Activated naive CD4-positive, alpha-beta T cell treated with anti-CD3 and anti-CD28 coated beads, Interleukin-2, amount 50 U/mL, for 72 hours (primary cell): ENCODE results near the gene RBFOX1. TPM values are rescaled to one million over a fixed set of nuclear protein-coding genes. Genes with fewer than 3 reads are reported as not detected.

Source experiments
- ATAC-seq, 2 donors: fragments of 150-1000 bp; cut with Tn5 transposase; 2 replicates each; pipeline ENCODE4 v1.10.0; 2021; ENCODE audit warnings: mild to moderate bottlenecking in 2 of 2, moderate library complexity in 2 of 2
- DNase-seq, 2 donors: peaks; one replicate each; pipeline ENCODE4 v3.0.0; 2021 to 2022; ENCODE audit warnings: low spot score in 2 of 2
- H3K27ac Mint-ChIP-seq, 2 donors: one replicate each; pipeline ENCODE4 v1.8.0; 2022; ENCODE audit warnings: mild to moderate bottlenecking in 2 of 2, mixed read lengths in 2 of 2
- H3K36me3 Mint-ChIP-seq, 2 donors: one replicate each; pipeline ENCODE4 v1.8.0; 2022; ENCODE audit warnings: mixed read lengths in 2 of 2
- H3K9me3 Mint-ChIP-seq, 2 donors: one replicate each; pipeline ENCODE4 v1.8.0; 2022; ENCODE audit warnings: mixed read lengths in 2 of 2
- total RNA-seq, 2 donors: library from RNA; stranded (reverse); gene quantifications; one replicate each; pipeline ENCODE4 v1.2.3, GENCODE V29; 2022

RBFOX1 gene
- total RNA-seq, 2 donors from 2014 or later, result not detected

DNA sequence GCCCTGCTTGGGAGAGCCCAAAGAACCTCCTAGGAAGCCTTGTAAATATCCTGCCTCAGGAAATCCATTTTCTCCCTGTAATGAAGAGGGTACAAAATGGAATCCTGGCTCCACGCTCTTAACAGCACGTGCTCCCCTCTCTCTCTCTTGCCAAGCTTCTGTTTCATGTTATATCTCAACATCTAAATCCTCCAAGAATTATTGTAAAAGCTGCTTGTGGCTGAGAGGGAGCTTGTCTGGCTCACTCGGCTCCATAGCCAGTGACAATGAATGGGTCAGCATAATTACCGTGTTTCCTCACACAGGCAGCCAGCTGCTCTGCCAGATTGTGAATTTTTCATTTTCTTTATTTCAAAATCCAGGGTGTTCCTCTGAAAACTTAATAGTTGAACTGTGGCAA lies 317.8 kb downstream of the RBFOX1 start:
- H3K36me3 Mint-ChIP-seq, result peaks cover 0 to 18% of the 10 kb centered on the region in 2 donors

DNA sequence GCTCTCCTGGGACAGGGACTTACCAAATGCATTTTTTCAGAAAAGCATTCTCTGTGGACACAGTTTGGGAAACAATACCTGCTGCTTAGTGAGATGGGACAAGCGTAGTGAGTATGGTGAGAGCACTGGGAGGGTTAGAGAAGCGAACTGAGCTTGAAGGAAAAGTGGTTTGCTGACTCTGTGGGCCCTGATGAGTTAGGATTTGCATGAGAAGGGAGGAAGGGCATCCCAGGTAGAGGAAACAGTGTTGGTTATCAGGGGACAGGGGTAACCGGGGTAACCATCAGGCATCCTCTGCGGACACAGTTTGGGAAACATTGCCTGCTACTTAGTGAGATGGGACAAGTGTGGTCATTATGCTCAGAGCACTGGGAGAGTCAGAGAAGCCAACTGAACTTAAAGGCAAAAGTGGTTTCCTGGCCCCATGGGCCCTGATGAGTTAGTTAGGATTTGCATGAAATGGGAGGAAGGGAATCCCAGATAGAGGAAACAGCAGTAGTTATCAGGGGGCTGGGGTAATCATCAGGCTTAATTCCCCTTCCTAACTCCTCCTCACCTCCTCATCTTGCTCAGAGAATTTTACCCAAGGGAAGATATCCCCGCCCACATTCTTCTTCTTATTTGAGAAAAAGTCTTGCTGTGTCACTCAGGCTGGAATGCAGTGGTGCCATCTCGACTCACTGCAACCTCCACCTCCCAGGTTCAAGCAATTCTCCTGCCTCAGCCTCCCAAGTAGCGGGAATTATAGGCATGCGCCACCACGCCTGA lies 319.3 kb downstream of the RBFOX1 start:
- Mint-ChIP-seq H3K36me3 (peaks cover 0 to 14% of the 10 kb centered on the region in 2 donors), H3K9me3 (peaks cover 7 to 21% of the 10 kb centered on the region in 2 donors), H3K27ac (no peak overlapping the region)
- DNase-seq (no peak), ATAC-seq (no peak)

More for the DNA sequence above, 317.8 kb downstream of the RBFOX1 start:
- Mint-ChIP-seq H3K9me3 (peaks cover 13 to 21% of the 10 kb centered on the region in 2 donors), H3K27ac (no peak overlapping the region)
- ATAC-seq (no peak), DNase-seq (no peak)

DNA sequence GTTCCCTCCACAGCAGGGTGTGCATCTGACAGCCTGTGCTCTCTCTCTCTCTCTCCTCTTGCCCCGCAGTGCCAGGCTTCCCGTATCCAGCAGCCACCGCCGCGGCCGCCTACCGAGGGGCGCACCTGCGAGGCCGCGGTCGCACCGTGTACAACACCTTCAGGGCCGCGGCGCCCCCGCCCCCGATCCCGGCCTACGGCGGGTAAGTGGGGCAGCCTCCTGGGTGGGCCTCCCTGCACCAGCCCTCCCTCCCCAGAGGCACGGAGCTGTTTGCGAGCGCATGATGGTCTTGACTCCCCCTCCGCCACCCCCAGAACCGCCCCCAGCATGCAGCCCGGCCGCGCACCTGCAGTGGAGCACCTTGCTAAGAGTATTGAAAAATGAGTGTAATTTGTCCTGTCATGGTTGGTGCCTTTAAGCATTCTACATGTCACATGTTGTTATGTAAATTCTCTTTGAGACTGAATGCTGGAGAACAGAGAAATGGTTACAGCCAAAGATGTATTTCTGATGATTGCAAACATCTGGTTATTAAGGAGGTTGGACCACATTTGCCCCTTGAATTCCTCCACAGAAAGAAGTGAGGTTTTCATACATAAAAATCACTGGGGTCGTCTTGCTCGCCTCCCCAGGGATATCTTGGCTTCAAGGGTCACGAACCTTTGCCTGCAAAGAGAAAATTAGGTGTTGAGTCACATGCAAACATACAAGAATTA lies 321.3 kb downstream of the RBFOX1 start:
- H3K27ac Mint-ChIP-seq, result no peak overlapping the region

DNA sequence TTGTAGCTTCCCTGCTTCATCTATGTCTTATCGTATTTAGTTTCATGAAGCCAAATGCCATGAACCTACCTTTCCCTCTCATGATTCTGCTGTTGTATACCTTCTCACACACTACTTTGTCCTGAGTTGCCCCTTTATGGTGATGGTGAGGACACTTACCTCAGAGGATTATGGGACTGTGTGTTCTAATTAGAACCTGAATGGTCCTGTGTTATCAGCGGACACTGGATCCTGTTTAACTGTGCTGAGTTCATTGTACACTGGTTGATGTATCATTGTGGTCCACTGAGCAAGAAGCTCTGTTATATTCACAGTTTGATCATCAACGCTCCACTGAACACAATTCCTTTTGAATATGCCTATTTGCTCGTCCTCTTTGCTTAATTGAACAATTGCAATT lies 343.0 kb downstream of the RBFOX1 start:
- H3K27ac Mint-ChIP-seq, result no peak overlapping the region
- H3K36me3 Mint-ChIP-seq, result no peaks in the 10 kb centered on the region
- no peak for ATAC-seq
- H3K9me3 Mint-ChIP-seq, result peaks cover 3 to 7% of the 10 kb centered on the region in 2 donors
- no peak for DNase-seq

More for the DNA sequence above, 321.3 kb downstream of the RBFOX1 start:
- peaks cover 0 to 12% of the 10 kb centered on the region in 2 donors for H3K36me3 Mint-ChIP-seq
- ATAC-seq (no peak), DNase-seq (no peak)
- H3K9me3 Mint-ChIP-seq, result peaks cover 4 to 18% of the 10 kb centered on the region in 2 donors

DNA sequence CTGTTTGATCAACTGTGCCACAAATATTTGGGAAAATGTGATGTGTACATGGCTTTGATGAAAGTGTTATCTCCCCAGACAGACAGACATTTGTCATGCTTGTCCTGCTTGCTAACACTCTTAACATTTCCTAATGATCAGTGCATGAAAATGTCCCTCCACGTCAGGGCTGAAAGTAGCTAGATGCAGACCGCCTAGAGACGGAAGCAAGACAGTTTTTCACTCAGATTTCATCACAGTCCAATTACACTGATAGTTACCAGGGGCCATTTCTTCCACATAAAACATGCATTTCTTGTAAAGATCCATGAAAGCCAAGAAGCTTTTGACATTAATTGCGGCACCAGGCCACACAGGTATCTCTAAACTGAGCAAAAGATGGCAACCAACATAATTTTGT lies 347.7 kb downstream of the RBFOX1 start:
- Mint-ChIP-seq H3K9me3 (peaks cover 6 to 7% of the 10 kb centered on the region in 2 donors), H3K36me3 (no peaks in the 10 kb centered on the region), H3K27ac (no peak overlapping the region)
- DNase-seq (no peak), ATAC-seq (no peak)

DNA sequence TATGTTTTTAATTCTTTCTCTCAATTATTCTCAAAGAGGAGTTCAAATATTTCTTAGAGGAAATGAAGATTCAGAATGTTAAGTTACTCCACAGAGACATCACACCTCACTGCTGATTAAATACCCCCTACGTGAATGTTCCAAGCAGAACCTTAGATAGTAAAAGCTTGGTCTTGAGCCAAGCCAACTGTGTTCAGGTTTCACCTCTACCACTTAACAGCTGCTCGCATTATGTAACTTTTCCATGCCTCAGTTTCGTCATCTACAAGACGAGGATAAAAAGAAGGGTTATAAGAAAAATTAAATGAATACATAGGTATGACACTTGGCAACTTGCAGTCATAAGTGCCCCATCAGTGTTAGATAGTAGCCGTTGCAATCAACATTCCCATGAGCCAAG lies 356.2 kb downstream of the RBFOX1 start:
- ATAC-seq, result no peak
- no peak for DNase-seq
- H3K9me3 Mint-ChIP-seq, result peaks cover 7 to 14% of the 10 kb centered on the region in 2 donors
- H3K36me3 Mint-ChIP-seq, result no peaks in the 10 kb centered on the region
- H3K27ac Mint-ChIP-seq, result no peak overlapping the region

DNA sequence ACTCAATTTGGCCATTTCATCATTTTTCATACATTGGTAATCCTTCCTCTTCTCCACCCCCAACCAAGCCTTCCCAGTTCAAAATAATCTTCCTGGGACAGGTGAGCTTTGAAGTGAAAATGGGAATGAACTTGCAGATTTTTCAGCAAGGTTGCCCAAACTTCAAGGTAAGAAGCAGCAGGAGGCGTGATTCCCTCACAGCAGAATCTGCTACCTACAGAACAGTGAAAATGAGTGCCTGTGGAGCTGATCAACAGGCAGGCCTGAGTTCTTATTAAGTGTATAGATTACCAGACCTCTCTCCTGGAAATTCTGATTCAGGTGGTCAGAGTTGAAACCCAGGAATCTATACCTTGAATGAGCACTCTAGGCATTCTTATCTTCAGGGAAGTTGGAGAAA lies 356.6 kb downstream of the RBFOX1 start:
- DNase-seq (no peak), ATAC-seq (no peak)
- Mint-ChIP-seq H3K9me3 (peaks cover 7 to 14% of the 10 kb centered on the region in 2 donors), H3K27ac (no peak overlapping the region), H3K36me3 (no peaks in the 10 kb centered on the region)

DNA sequence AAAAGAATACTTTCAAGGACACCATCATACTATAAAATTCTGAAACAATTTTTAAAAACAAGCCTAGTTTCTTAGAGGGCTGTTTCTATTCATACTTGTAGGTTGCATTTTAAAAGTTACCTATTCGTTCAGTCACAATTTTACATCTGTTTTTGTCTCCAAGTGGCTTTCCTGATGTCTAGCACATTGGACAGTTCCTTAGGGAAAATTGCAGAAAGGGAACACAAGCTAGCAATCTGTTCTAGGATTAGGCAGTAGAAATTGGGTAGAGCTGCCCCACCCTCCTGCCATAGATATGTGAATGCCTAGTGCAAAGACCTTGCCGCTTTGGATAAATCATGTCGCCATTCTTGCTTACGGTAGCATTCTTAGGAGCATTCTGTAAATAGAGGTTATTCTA lies 358.9 kb downstream of the RBFOX1 start:
- peaks cover 12 to 20% of the 10 kb centered on the region in 2 donors for H3K9me3 Mint-ChIP-seq
- ATAC-seq, result no peak
- no peak overlapping the region for H3K27ac Mint-ChIP-seq

DNA sequence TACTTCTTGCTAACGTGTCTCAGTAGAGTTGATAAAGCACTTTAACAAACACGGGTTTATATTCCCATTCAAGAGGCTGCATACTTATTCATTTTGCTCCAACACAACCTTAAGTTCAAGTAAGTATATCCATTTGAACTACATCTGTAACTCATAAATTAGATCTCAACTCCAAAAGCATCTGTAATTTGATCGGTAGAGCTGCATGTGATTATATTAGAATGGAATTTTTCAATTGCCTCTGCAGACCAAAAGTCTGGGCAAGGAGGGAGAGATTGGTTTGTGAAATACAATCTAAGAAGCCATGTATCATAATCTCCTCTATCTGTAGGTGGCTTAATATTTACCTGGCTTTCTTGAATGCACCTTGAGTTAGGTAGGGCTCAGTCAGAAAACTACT lies 371.0 kb downstream of the RBFOX1 start:
- Mint-ChIP-seq H3K36me3 (no peaks in the 10 kb centered on the region), H3K9me3 (peaks cover 14 to 19% of the 10 kb centered on the region in 2 donors), H3K27ac (no peak overlapping the region)
- ATAC-seq, result no peak
- no peak for DNase-seq

More for the DNA sequence above, 358.9 kb downstream of the RBFOX1 start:
- no peak for DNase-seq
- H3K36me3 Mint-ChIP-seq, result no peaks in the 10 kb centered on the region

DNA sequence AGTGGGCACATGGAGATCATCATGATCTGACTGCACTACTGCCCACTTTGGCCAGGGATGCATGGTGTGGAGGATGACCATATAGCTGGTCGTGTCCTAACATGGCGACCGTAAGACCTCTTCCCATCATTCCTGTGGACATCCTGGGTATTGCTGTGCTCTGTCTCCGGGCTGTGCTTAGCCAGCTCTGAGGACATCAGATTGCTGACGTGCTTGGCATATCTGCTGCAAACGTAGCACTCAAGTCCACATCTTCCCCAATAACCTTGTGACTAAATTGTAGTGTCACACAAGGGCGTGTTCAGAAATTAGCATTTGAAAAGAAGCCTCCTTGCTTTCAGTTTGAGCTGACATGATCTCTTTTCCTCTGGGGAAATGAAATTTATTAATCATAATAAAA lies 373.2 kb downstream of the RBFOX1 start:
- DNase-seq (no peak), ATAC-seq (no peak)
- Mint-ChIP-seq H3K9me3 (peaks cover 21 to 26% of the 10 kb centered on the region in 2 donors), H3K27ac (no peak overlapping the region), H3K36me3 (no peaks in the 10 kb centered on the region)

DNA sequence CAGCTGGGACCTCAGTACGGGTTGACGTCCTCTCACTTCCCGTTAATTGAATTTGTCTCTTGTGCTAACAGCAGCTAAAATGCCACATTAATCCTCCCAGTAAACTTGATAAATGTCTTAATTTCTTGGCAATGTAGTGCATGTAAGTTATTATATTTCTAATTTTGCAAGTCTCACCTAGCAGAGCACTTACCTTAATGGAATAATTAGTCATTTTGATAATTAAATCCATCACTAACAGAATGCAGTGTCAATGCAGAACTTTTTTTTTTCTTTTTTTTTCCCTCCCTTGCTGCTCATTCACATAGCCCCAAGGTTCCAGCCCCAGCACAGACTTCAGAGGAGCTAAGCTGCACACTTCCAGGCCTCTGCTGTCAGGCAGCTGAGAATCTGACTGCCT lies 376.5 kb downstream of the RBFOX1 start:
- no peak overlapping the region for H3K27ac Mint-ChIP-seq
- peaks cover 14 to 19% of the 10 kb centered on the region in 2 donors for H3K9me3 Mint-ChIP-seq
- ATAC-seq (no peak), DNase-seq (no peak)
- H3K36me3 Mint-ChIP-seq, result no peaks in the 10 kb centered on the region

DNA sequence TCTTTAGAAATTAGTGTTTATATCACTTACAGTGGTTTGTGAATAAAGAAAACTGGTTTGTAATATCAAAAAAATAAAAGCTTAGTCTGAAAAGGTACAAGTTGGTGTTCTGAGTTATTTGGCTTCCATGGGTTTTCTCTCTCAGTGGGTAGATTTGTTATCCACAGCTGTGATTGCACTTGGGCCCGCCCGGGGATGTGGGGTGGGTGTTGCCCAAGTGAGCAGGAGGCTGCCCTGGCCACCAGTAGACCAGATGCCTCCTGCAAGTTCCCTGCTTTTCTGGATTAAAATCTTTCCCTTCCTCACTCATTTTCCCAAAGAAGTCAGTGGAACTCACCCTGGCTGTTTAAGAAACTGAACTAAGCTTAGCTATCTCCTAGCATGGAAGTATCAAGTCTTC lies 380.6 kb downstream of the RBFOX1 start:
- peaks cover 14 to 17% of the 10 kb centered on the region in 2 donors for H3K9me3 Mint-ChIP-seq
- no peak for ATAC-seq

DNA sequence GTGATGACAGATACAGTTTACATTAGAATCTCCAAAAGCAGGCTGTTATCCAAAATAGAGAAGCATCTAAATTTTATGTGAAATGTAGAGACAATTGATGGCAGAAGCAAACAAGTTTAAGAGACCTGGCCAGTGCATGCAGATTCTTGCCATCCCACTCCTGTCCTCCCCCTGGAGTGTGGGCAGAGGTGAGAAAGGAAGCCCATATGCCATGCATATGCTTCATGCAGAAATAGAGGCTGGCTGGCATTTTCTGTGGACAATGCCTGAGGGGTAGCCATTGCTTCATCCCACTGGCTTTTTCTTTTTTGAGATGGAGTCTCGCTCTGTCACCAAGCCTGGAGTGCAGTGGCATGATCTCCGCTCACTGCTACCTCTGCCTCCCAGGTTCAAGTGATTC lies 382.1 kb downstream of the RBFOX1 start:
- ATAC-seq (no peak), DNase-seq (no peak)
- Mint-ChIP-seq H3K9me3 (peaks cover 4 to 10% of the 10 kb centered on the region in 2 donors), H3K27ac (no peak overlapping the region), H3K36me3 (no peaks in the 10 kb centered on the region)

More for the DNA sequence above, 380.6 kb downstream of the RBFOX1 start:
- Mint-ChIP-seq H3K36me3 (no peaks in the 10 kb centered on the region), H3K27ac (no peak overlapping the region)
- no peak for DNase-seq

DNA sequence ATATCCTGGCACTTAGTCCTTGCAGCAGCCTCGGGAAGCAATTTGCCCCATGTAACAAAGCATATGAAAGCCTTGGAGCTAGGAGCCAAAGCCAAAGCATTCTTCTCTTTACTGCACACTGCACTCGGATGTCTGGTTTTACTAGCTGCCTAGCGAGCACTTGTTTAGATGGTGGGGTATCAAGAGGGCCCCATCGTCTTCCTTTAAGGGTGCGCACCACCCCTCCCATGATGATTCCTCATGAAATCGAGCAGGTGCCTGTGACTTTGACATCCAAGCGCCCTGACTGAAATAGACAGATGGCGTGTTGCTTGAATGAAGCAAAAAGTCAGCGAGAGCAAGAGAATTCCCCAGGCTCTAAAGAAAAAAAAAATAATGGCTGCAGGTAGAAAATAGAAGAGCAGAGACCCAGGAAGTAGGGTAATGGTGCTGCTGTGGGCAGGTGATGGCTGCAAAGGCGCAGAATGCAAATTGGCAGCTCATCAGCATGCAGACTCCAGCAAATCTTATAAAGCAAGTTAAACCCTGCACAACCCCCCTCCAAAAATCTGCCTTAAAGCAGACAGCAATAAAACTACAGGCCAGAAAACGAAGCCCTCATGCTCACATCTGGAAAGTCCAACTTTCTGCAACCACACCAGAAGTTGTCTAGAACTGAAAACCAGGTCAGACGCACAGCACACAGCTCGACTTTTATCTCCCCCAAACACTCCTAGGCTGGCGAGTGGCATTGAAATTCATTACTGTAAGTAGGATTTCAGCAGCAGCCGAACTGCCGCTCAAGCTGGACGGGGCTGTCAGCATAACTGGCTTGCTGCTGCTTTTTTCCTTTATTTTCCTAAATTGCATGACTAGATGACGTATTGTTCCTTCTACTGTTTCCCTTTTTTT lies 384.3 kb downstream of the RBFOX1 start:
- ATAC-seq, result no peak
- H3K36me3 Mint-ChIP-seq, result no peaks in the 10 kb centered on the region
- no peak for DNase-seq
- peaks cover 10 to 11% of the 10 kb centered on the region in 2 donors for H3K9me3 Mint-ChIP-seq
- no peak overlapping the region for H3K27ac Mint-ChIP-seq

DNA sequence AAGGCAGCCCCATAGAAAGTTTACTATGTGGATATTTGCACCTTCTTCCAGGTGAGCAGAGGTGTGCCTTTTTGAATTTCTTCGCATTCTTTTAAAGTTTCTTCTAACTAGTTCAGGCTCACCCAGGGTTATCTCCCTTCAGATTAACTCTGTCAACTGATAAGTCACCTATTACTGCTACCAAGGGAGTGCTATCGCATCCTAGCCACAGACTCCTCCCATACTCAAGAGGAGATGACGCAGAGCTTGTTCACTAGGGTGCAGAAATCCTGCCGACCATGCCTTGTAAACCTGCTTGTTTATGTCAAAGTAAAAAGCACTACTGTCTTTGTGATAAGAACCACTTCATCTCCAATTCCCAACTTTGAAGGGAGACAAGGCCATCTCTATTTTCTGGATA lies 390.1 kb downstream of the RBFOX1 start:
- ATAC-seq (no peak), DNase-seq (no peak)
- no peaks in the 10 kb centered on the region for H3K36me3 Mint-ChIP-seq
- peaks cover 14 to 19% of the 10 kb centered on the region in 2 donors for H3K9me3 Mint-ChIP-seq
- H3K27ac Mint-ChIP-seq, result no peak overlapping the region

DNA sequence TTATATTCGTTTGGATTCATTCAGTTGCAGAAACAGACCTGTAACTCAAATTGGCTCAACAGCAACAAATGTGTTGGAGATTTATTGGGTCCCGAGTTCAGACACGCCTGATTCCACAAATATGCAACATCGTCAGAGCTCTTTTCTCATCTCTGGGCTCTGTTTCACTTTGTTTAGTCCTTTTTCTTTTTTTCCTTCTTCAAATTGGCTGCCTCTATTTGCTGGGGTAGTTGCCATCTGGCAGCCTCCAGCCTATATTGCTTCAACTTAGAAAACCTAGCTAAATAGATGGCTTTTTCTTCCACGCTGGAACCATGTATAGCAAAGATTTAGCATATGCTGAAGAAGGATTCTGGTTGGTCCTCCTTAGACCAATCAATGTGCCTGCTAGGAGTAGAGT lies 398.5 kb downstream of the RBFOX1 start:
- H3K9me3 Mint-ChIP-seq, result peaks cover 12 to 15% of the 10 kb centered on the region in 2 donors
- DNase-seq (no peak), ATAC-seq (no peak)
- H3K27ac Mint-ChIP-seq, result no peak overlapping the region
- H3K36me3 Mint-ChIP-seq, result no peaks in the 10 kb centered on the region
